Measurements from ENCODE around the gene GRK4. TPM values are rescaled to one million over a fixed set of nuclear protein-coding genes. Genes with fewer than 3 reads are reported as not detected.

The GRK4 gene
- polyA plus RNA-seq, 1 of the 3 experiments (the other 2 are of a cell fraction): 2.7 TPM

DNA sequence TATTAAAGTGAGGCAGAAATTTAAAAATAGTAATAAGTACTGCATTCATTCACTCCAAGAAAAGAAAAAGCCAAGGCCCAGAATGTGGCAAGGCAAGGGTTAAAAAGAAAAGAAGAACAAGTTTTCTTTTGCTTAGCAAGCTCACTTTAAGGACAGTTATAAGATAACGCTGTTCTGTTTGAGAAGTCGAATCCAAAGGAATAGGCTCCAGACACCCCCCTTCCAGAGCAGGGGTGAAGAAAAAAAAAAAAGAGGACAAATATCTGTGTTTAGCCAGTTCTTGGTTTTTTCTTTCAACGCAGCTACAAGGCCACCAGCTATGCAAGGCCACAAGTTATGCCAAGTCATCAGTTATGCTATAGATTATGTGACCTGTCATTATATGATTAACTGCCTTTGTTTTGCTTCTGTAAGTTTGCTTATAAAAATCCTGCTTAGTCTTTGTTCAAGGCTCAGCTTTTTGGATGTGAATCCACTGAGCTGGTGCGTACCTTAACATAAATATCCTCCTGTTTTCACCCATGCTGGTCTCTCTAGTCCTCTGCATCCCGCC lies 1.4 kb downstream of the GRK4 start (continued):
- TF ChIP-seq, protein P1, sequence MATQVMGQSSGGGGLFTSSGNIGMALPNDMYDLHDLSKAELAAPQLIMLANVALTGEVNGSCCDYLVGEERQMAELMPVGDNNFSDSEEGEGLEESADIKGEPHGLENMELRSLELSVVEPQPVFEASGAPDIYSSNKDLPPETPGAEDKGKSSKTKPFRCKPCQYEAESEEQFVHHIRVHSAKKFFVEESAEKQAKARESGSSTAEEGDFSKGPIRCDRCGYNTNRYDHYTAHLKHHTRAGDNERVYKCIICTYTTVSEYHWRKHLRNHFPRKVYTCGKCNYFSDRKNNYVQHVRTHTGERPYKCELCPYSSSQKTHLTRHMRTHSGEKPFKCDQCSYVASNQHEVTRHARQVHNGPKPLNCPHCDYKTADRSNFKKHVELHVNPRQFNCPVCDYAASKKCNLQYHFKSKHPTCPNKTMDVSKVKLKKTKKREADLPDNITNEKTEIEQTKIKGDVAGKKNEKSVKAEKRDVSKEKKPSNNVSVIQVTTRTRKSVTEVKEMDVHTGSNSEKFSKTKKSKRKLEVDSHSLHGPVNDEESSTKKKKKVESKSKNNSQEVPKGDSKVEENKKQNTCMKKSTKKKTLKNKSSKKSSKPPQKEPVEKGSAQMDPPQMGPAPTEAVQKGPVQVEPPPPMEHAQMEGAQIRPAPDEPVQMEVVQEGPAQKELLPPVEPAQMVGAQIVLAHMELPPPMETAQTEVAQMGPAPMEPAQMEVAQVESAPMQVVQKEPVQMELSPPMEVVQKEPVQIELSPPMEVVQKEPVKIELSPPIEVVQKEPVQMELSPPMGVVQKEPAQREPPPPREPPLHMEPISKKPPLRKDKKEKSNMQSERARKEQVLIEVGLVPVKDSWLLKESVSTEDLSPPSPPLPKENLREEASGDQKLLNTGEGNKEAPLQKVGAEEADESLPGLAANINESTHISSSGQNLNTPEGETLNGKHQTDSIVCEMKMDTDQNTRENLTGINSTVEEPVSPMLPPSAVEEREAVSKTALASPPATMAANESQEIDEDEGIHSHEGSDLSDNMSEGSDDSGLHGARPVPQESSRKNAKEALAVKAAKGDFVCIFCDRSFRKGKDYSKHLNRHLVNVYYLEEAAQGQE (IDR thresholded peaks at IDR 0.05; ENCODE audit: low read depth, low read length): no peak
- TF ChIP-seq ELF1 (IDR thresholded peaks at IDR 0.05) (no peak), TCF12 (IDR thresholded peaks at IDR 0.05) (no peak), RCOR1 (IDR thresholded peaks at IDR 0.05; ENCODE audit: low read length) (no peak), CHD2 (IDR thresholded peaks at IDR 0.05; ENCODE audit: low read length, partially characterized antibody) (no peak)
- TF ChIP-seq, protein P2, sequence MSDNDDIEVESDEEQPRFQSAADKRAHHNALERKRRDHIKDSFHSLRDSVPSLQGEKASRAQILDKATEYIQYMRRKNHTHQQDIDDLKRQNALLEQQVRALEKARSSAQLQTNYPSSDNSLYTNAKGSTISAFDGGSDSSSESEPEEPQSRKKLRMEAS (IDR thresholded peaks at IDR 0.05; ENCODE audit: low read depth): no peak

DNA sequence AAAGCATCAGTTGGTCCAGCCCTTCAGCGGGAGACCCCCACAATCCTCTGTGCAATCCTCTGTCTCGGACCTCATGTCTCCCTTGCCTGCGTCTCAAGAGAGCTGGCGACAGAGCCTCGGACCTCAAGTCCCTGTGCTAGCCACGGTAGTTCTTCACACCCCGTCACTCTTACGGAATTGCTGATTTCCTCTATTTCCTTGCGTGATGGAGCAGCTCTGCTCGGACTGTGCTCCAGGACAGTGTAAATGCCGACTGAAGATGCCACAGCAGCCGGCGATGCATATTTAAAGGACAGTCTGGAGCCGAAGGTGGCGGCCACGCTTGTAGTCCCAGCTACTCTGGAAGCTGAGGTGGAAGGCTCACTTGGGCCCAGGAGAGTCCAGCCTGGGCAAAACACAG lies 1.9 kb downstream of the GRK4 start:
- Histone ChIP-seq H3K4me2 (no peak overlapping the region), H3K9ac (no peak overlapping the region), H4K20me1 (ENCODE audit: insufficient read depth) (peaks cover 7% of the 10 kb centered on the region), H3K27me3 (ENCODE audit: insufficient read depth) (no peaks in the 10 kb centered on the region), H3K4me3 (ENCODE audit: low read depth in 2 of 2, low read length in 1 of 2) (no peak overlapping the region), H3F3A (replicated peaks; ENCODE audit: insufficient read depth) (peaks cover 4% of the 10 kb centered on the region), H3K27ac (ENCODE audit: low read depth in 2 of 2, low read length in 1 of 2) (no peak overlapping the region), H3K9me3 (no peaks in the 10 kb centered on the region), H3K4me1 (ENCODE audit: control insufficient read depth in 1 of 2, insufficient read depth in 2 of 2, low read depth in 1 of 2, low read length in 1 of 2) (peaks cover 4 to 17% of the 10 kb centered on the region in 2 experiments; a peak in 2 of 4 replicates), H3K9me2 (no peaks in the 10 kb centered on the region), H3K36me3 (replicated peaks in 1 of 2; ENCODE audit: control insufficient read depth in 1 of 2, insufficient read depth in 2 of 2, low read length in 1 of 2) (no peaks in the 10 kb centered on the region), H2AFZ (ENCODE audit: low read depth) (no peak overlapping the region), H3K79me2 (ENCODE audit: insufficient read depth) (peaks cover 22% of the 10 kb centered on the region)
- DNase-seq: no peak
- no peak for TF ChIP-seq FOSL2 (IDR thresholded peaks at IDR 0.05; ENCODE audit: borderline replicate concordance, low read depth)
- no peak for TF ChIP-seq GATA2 (CRISPR knock-in tag; IDR thresholded peaks at IDR 0.05)
- TF ChIP-seq SMC3 (IDR thresholded peaks at IDR 0.05; ENCODE audit: low read depth, low read length): no peak
- TF ChIP-seq, protein P3, sequence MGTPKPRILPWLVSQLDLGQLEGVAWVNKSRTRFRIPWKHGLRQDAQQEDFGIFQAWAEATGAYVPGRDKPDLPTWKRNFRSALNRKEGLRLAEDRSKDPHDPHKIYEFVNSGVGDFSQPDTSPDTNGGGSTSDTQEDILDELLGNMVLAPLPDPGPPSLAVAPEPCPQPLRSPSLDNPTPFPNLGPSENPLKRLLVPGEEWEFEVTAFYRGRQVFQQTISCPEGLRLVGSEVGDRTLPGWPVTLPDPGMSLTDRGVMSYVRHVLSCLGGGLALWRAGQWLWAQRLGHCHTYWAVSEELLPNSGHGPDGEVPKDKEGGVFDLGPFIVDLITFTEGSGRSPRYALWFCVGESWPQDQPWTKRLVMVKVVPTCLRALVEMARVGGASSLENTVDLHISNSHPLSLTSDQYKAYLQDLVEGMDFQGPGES (IDR thresholded peaks at IDR 0.05; ENCODE audit: low read depth, low read length): no peak
- TF ChIP-seq, protein P4, sequence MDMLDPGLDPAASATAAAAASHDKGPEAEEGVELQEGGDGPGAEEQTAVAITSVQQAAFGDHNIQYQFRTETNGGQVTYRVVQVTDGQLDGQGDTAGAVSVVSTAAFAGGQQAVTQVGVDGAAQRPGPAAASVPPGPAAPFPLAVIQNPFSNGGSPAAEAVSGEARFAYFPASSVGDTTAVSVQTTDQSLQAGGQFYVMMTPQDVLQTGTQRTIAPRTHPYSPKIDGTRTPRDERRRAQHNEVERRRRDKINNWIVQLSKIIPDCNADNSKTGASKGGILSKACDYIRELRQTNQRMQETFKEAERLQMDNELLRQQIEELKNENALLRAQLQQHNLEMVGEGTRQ (IDR thresholded peaks at IDR 0.05; ENCODE audit: borderline replicate concordance, low read depth, low read length): no peak
- no peak for TF ChIP-seq TCF12 (IDR thresholded peaks at IDR 0.05)
- no peak for TF ChIP-seq EZH2phosphoT487 (IDR thresholded peaks at IDR 0.05; ENCODE audit: borderline replicate concordance, low read depth)
- no peak for TF ChIP-seq YY1 (IDR thresholded peaks at IDR 0.05; ENCODE audit: low read depth)
- no peak for TF ChIP-seq NRF1 (IDR thresholded peaks at IDR 0.05; ENCODE audit: low read depth, low read length)
- no peak for TF ChIP-seq SIN3A (IDR thresholded peaks at IDR 0.05; ENCODE audit: borderline replicate concordance, low read depth, low read length)
- 91% methylated on average over 16 of the region's 16 CpGs for WGBS (ENCODE audit: low lambda C conversion rate)
- ChIA-PET POLR2A (no interaction called here), CTCF (interaction anchor here (2.1 to 4.9 kb wide), 2 partner anchors 8 to 14 kb away, joined by 6 to 45 read pairs; no protein-coding TSS in a partner anchor)
